NB4 (cell line): ENCODE measurements around the gene GNA14.

Experiments
- DNase-seq: peaks from one replicate; pipeline ENCODE4 v3.0.0; 2010; ENCODE audit warnings: low read depth
- H3K4me3 ChIP-seq: one replicate; pipeline ENCODE4 v1.5.1; 2011; ENCODE audit warnings: mild to moderate bottlenecking, low read depth, low read length, moderate library complexity
- CTCF ChIP-seq: IDR thresholded peaks from one replicate; pipeline ENCODE4 v1.5.1; 2012; ENCODE audit warnings: low read depth, low read length
- MYC ChIP-seq: IDR thresholded peaks from 2 replicates; pipeline ENCODE4 v1.6.1; 2011; ENCODE audit warnings: low read depth, low read length
- POLR2A ChIP-seq: IDR thresholded peaks from 2 replicates; pipeline ENCODE4 v1.6.1; 2011; ENCODE audit warnings: mild to moderate bottlenecking; ENCODE audit not compliant: insufficient read length; ENCODE audit errors: extremely low read depth
- TF ChIP-seq, protein P1 (sequence below): IDR thresholded peaks from 2 replicates; pipeline ENCODE4 v1.6.1; 2011; ENCODE audit warnings: low read depth, low read length

Gene GNA14

GRCh38 chr9:77554586-77555105, 93.5 kb downstream of the GNA14 start:
- no peak overlapping the region for H3K4me3 ChIP-seq
- no peak for TF ChIP-seq MYC
- no peak for TF ChIP-seq CTCF
- TF ChIP-seq, protein P1, sequence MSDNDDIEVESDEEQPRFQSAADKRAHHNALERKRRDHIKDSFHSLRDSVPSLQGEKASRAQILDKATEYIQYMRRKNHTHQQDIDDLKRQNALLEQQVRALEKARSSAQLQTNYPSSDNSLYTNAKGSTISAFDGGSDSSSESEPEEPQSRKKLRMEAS: no peak
- TF ChIP-seq POLR2A: no peak
- DNase-seq: no peak

- no peak for DNase-seq
- TF ChIP-seq MYC (no peak), CTCF (no peak), POLR2A (no peak)
- TF ChIP-seq, protein P1: no peak
- no peak overlapping the region for H3K4me3 ChIP-seq
These were observed 100.9 kb downstream of the GNA14 start for GRCh38 chr9:77547106-77547730.

DNA sequence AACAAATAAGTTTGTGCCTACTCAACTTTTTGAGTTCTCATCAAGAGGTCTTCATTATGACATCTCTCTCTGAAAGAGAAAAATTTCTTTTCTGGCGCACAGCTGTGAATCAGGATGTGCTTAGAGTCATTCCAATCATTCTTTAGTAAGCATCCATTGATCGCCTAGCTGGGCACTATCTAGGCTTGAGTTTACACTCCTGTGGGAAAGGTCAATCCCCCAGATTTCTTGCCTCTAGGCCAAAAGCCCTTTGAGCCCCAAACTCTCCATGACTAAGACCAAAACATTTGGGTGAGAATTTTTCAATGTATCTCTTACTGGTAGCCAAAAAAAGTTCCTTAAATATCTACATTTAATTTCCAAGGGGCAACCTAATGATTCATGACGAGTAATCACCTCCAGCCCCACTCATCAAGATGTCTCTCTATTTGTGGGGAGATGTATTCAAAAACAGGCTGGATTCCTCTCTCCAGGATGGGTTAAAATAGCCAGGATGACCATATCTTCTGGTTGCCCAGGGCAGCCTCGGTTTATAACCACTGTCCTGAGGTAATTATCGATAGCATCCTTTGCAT, 101.7 kb downstream of the GNA14 start:
- TF ChIP-seq, protein P1: no peak
- TF ChIP-seq CTCF: no peak
- TF ChIP-seq POLR2A: no peak
- TF ChIP-seq MYC: no peak
- no peak for DNase-seq
- no peak overlapping the region for H3K4me3 ChIP-seq

- H3K4me3 ChIP-seq: no peak overlapping the region
- no peak for DNase-seq
- TF ChIP-seq MYC (no peak), POLR2A (no peak), CTCF (no peak)
- TF ChIP-seq, protein P1: no peak
These were observed 103.6 kb downstream of the GNA14 start for GRCh38 chr9:77544546-77544945.

DNA sequence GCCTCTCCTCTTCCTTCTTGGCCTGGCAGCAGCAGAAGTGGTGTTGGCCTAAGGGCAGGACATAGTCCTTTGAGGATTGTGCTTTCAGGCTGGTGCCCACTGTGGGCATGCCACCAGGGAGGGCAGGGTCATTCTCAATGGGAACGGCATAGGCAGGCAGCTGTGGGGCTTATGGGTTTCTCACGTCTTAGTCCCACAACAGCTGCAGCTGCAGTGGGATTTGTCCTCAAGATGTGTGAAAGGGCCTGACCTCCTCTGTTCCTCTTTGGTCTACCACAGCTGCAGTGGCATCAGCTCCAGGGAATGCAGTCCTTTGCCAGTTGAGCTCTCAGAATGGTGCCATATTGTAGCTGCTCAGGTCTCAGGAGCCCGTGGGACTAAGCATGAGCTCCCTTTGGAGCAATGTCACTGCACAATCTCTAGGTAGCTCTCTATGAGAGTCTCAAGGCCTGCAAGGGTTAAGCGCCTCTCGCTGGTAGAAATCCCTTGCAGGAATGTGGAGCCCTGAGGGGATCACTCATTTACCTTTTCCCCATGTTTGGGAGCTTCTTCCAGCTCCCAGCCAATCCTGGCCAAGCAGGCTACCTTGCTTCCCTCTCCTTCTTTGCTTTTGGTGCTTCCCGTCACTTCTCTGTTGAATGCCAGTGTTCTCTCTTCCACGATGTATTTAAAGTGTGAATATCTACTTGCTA, 104.8 kb downstream of the GNA14 start:
- H3K4me3 ChIP-seq: no peak overlapping the region
- DNase-seq: no peak
- TF ChIP-seq, protein P1: no peak
- no peak for TF ChIP-seq CTCF
- no peak for TF ChIP-seq POLR2A
- TF ChIP-seq MYC: no peak
